Measurements from ENCODE around the gene TTF2.
A peak's percentile ranks its signal among the peaks of the same experiment; 100 is the strongest.
"Not testable (repeated sequence)": the region's sequence is repeated elsewhere in the genome, so short reads cannot be mapped to it uniquely, and the experiment has no call there.

TTF2 gene

DNA sequence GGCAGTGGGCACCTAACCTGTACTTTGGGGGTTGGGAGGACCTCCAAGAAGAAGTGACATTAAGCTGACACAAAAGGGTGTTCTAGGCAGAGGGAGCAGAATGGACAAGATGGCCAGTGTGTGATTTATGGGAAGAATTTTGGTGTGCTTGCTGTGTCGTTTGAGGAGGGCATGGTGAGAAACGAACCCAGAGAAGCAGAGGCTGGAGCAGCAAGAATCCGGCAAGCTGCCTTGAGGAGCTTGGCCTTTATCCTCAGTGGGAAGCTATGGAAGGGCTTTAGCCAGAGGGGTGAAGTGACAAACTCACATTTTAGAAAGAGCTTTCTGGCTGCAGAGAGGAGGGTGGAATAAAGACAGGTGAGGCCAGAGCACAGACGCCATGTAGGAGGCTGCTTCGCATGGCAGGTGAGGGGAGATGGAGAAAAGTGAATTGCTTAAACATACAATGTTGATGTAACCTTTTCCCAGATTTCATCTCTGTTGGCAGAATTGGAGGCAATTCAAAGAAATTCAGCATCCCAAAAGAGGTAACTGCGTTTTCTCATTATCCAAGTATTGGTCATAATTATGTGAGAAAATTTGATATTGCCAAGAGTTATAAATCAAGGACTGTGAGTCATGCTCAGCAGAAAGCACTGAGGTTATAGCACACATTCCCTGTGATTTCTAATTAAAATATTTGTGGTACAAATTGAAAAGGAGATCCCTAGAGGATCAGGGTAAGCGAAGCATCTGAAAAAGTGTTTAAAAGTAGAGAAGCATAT, 34.9 kb downstream of the TTF2 start:
- DNase-seq, result no peak

DNA sequence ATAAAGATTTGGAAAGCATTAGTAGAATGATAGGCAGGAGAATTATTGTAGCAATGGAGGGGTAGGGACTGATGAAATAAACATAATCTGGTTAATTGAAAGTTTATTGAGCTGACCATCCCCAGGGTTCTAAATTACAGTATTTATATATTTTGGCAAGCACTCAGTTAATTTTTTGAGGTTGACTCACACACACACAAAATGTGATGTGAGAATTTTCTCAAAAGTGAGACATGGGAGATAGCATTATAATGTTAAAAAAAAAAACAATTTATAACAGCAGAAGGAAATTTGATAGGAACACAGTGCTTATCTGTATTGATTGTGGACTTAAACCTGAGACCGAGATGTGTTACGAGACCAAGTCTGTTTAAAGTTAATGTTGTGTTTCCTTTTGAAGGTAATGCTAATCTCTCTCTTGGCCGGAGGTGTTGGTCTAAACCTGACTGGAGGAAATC, 36.9 kb downstream of the TTF2 start:
- DNase-seq, result no peak

GRCh38 chr1:117097443-117097842, 37.3 kb downstream of the TTF2 start:
- no peak for DNase-seq

- no peak for DNase-seq
These were observed 38.3 kb downstream of the TTF2 start for GRCh38 chr1:117098287-117098890.

- no peak for DNase-seq
These were observed 41.2 kb downstream of the TTF2 start for GRCh38 chr1:117101334-117101733.

DNA sequence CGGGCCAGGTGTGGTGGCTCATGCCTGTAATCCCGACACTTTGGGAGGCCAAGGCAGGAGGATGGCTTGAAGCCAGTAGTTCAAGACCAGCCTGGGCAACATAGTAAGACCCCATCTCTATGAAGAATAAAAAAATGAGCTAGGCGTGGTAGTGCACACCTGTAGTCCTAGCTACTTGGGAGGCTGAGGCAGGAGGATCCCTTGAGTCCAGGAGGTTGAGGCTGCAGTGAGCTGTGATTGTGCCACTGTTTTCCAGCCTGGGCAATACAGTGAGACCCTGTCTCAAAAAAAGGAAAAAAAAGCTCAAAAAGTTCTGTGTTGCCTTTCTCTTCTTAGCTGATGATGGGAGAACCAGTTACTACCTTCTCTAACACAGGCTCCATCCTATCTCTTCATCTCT, 41.7 kb downstream of the TTF2 start:
- not testable (repeated sequence) for DNase-seq

DNA sequence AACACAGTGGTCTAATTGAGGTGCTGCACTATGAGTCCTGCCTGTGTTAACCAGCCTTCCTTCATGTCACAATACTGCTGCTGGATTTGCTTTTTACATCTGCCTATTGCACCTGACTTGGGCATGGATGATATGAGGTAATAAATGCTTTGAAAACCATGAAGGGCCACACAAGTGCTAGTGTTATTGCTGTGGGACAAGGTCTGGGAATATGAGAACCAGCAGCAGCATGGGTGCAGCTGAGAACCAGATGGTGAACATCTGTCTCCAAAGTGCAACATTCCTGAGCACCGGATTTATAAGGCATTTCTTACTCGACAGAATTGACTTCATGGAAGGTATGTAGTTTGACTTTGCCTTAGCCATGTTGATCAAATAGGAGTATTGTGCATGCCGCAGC, 44.9 kb downstream of the TTF2 start:
- DNase-seq, result no peak

- DNase-seq, result no peak
These were observed 45.6 kb downstream of the TTF2 start for GRCh38 chr1:117105722-117106121.

GRCh38 chr1:117106478-117106877, 46.4 kb downstream of the TTF2 start:
- no peak for DNase-seq

DNA sequence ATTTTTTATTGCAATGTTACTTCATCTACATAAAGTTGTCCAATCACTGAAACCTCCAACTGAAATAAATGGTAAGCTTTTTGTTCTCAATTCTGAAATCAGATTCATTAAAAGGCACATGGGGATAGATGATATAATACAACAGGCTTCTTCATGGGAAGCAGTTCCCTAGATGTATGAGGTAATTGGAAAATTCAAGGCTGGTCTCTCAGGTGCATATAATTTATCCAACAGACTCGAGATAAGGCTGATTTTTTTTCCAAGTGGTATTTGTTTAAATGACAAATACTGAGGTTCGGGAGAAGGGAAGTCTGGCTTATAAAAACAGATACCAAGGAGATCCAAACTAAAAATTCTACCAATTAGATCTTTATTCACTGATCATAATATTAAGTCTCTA, 47.2 kb downstream of the TTF2 start:
- DNase-seq, result no peak

- no peak for DNase-seq
These were observed 50.6 kb downstream of the TTF2 start for GRCh38 chr1:117110774-117111173.

DNA sequence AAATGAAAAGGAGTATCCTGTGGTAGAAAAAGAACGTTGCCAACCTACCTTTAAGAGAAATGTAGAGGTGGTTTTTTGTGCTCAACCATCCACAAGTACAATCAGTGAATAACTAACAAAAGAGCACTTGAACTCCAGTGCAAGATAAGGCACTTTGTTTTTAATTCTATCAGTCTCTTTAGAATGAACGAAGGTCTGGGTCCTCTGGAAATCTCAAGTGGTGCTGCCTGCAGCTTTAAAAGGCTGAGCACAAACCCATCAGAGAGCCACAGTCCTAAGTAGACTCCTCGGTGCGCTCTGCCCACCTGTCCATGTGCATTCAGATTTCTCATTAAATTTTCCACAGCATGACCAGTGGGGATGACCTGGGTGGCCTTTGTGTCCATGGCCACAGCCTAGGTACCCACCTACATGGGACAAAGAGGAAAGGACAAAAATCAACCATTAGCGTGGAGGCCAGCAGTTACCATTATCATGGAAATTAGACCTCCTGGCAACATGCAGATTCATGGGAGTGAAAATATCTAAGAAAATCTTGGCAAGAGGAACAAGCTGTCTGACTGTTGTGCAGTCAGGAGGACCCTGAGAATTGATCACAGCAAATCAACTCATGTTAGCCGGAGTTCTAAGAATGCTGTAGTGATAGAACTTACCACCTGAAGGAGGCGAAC, 52.1 kb downstream of the TTF2 start:
- DNase-seq, result no peak

- DNase-seq, result no peak
These were observed 53.1 kb downstream of the TTF2 start for GRCh38 chr1:117113199-117113598.

DNA sequence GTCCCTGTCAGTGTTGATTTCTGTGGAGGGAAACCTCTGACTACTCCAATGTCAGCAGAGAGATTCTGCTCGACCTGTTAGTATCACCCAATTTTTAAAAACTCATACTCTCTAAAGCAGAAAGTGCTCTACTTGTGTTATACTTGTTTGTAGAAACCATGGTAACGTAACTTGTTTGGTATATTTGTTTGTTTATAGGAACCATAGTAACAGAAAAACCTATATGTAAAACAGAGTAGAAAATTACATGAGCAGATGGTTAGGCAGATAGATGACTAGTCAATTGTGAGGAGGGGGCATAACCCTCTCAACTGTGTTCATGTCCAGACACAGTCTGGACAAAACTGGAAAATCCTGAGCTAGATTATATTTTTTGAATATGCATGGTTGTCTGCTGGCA, 54.8 kb downstream of the TTF2 start:
- no peak for DNase-seq

DNA sequence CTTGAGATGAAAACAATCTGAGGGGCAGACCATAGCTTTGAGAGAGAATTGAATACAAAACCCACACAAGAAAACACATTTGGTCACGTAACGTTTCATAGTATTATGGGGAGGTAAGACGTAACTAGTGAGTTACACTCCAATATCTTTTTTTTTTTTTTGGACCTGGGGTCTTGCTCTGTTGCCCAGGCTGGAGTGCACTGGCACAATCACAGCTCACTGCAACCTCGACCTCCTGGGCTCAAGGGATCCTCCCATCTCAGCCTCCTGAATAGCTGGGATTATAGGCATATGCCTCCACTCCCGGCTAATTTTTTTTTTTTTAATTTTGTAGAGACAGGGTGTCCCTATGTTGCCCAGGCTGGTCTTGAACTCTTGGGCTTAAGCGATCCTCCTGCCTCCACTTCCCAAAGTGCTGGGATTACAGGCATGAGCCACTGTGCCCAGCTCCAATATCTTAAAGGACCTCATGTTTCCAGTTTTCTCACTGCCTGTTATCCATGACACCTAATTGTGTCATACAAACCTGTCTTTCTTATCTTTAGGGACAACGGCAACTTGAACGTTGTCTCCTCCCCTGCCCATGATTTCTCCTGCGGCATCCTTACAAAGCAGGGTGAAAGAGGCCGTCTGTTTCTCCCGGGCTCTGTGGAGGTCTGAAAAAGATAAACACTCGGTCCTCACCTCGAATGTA, 56.1 kb downstream of the TTF2 start:
- DNase-seq, result no peak

DNA sequence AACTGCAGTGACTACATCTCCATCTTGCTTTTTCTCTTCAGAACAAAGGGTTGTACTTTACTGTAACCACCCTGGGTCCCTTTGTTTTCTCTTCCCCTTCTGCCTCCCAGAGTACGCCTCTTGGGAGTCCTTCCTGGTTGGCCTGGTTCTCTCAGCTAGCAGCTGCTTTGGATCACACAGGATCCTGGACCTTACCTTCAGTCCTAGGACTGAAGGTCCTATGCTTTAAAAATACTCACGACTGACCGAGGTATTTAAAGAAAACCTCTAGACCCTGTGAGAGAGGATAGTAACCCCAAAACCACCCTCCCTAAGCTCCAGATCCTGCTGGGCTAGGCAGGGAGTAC, 56.6 kb downstream of the TTF2 start:
- DNase-seq, result no peak

DNA sequence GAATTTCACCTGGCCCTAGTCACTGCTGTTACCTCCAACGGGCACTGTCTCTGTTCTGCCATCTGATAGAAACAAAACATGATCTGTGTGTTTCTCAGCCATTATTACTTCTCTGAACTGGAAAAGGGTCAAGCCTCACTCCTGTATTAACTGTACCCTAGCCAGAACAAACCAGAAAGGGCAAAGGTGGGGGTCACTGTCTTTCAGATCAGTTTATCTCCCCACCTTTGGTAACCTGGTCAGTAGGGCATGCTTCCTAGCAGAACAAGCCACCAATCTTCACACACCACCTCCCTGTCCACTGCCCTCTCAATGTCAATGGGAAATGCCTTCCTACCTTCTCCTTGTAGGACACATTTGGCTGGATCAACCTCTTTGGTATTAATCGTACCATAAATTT, 57.6 kb downstream of the TTF2 start:
- no peak for DNase-seq

DNA sequence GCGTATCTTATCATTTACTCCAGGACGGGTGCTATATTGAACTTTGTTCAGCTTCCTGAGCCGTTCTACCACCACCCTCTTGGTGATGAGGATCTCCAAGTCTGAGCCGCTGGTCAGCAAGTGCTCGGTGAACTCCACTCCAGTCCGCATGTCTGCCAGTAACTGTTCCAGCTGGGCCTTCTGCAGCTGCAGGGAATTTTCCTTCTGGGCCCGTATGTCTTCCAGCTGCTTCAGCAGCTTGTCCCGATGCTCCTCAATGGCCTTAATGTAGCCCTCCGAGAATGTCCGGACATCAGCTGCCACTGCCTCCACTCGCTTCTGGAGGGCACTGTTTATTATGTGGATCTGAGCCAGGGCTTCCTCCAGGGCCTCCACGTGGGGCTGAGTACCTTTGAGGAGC, 58.0 kb downstream of the TTF2 start:
- DNase-seq, result no peak

DNA sequence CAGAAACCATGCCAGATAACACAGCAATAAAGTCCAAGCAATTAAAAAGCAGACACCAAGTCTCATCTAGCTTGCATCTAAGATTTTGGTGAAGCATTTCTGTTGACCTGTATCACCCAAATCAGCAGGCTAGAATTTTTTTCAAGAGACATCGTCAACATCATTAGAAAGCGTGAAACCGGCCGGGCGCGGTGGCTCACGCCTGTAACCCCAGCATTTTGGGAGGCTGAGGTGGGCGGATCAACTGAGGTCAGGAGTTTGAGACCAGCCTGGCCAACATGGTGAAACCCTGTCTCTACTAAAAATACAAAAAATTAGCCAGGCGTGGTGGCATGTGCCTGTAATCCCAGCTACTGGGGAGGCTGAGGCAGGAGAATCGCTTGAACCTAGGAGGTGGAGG, 59.0 kb downstream of the TTF2 start:
- DNase-seq, result not testable (repeated sequence)

- DNase-seq, result no peak
These were observed 60.9 kb downstream of the TTF2 start for GRCh38 chr1:117120774-117121588.

GRCh38 chr1:117121589-117122329, 61.6 kb downstream of the TTF2 start, which contains the start of gene TRIM45:
Gene TRIM45, minus strand, starts transcription at chr1:117121749. Its CDS starts 548 bp downstream, at chr1:117121201.
- DNase-seq, result peak; percentile 88

Measured in NCI-H1048 (cell line).